ENCODE data around the gene KCNH2. TPM values are rescaled to one million over a fixed set of nuclear protein-coding genes. Genes with fewer than 3 reads are reported as not detected.

KCNH2 gene
- total RNA-seq, 1 experiment from 2014 or later: 16.2 TPM

DNA sequence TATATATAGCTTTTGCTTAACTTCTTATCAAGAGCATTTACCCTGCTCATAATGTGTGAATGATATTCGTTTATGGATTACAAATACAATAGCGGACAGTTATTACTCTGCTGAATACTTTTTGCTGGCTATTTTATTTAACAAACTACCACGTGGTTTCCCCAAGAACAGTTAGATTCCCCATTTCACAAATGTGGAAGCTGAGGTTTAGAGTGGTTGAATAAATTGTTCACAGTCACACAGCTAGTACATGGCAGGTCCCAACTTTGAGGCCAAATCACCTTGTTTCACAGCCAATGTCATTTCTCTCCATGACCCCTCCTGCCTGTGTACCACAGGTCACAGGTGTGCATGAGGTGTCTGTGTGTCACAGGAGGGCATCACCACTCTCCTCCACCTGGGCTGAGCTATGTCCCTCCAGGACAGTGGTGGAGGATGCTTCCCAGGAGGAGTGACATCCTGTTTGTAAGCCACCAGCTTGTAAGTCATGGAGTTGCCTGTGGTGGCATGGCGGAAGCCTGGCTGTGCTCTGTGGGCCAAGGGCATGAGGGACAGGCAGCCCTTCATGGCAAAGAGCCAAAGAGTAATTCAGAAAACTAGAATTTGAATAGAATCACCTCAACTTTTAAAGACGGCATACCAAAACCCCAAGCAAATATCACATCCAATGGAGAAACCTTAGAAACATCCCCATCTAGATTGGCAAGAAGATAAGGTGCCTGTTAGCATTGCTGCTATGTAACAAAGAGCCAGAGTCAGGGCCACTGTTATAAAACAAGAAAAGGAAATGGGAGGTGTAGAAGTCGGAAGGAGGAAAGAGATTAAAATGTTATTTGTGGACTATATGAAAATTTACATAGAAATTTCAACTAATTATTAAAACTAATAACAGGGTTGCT lies 73.9 kb downstream of the KCNH2 start:
- Mint-ChIP-seq H3K27me3 (ENCODE audit: low read depth) (peaks cover 48% of the 10 kb centered on the region), H3K9me3 (no peaks in the 10 kb centered on the region), H3K4me3 (no peak overlapping the region), H3K4me1 (peaks cover 22% of the 10 kb centered on the region), H3K27ac (no peak overlapping the region), H3K36me3 (no peaks in the 10 kb centered on the region)
- POLR2A ChIA-PET: no interaction called here
- CTCF ChIA-PET: no interaction called here
- ATAC-seq: no peak
- TF ChIP-seq, protein P1, sequence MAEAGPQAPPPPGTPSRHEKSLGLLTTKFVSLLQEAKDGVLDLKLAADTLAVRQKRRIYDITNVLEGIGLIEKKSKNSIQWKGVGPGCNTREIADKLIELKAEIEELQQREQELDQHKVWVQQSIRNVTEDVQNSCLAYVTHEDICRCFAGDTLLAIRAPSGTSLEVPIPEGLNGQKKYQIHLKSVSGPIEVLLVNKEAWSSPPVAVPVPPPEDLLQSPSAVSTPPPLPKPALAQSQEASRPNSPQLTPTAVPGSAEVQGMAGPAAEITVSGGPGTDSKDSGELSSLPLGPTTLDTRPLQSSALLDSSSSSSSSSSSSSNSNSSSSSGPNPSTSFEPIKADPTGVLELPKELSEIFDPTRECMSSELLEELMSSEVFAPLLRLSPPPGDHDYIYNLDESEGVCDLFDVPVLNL (CRISPR knock-in tag; IDR thresholded peaks at IDR 0.05; ENCODE audit: borderline replicate concordance, low read depth): no peak
- TF ChIP-seq RELA (CRISPR knock-in tag; IDR thresholded peaks at IDR 0.05; ENCODE audit: borderline replicate concordance) (no peak), FOXJ3 (CRISPR knock-in tag; IDR thresholded peaks at IDR 0.05; ENCODE audit: borderline replicate concordance) (no peak)
- TF ChIP-seq, protein P2, sequence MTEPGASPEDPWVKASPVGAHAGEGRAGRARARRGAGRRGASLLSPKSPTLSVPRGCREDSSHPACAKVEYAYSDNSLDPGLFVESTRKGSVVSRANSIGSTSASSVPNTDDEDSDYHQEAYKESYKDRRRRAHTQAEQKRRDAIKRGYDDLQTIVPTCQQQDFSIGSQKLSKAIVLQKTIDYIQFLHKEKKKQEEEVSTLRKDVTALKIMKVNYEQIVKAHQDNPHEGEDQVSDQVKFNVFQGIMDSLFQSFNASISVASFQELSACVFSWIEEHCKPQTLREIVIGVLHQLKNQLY (CRISPR knock-in tag; IDR thresholded peaks at IDR 0.05): no peak
- TF ChIP-seq, protein P3, sequence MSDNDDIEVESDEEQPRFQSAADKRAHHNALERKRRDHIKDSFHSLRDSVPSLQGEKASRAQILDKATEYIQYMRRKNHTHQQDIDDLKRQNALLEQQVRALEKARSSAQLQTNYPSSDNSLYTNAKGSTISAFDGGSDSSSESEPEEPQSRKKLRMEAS (CRISPR knock-in tag; IDR thresholded peaks at IDR 0.05): no peak
- no peak for DNase-seq (ENCODE audit: low spot score)

DNA sequence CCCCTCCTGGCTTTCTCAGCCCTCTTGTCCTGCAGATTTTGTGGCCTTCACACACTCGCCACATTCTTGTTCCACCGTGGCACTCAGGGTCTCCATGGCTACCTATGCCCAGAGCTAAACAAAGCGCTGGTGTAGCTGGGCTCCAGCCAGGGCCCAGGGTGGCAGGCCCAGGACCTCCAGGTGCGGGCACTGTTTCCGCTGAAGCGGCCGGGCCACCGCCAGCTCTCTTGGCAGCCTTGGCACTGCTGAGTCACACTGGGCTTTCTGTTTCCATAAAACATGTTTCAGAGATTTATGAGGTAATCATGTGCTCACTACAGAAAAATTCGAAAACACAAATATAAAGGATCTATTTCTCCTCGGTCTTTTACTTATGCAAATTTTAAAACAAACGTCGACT lies 74.5 kb downstream of the KCNH2 start:
- CTCF ChIA-PET: no interaction called here
- H3K4me3 Mint-ChIP-seq: no peak overlapping the region
- H3K27ac Mint-ChIP-seq: no peak overlapping the region
- POLR2A ChIA-PET: no interaction called here
- H3K36me3 Mint-ChIP-seq: no peaks in the 10 kb centered on the region
- no peaks in the 10 kb centered on the region for H3K9me3 Mint-ChIP-seq
- no peak for ATAC-seq
- H3K27me3 Mint-ChIP-seq (ENCODE audit: low read depth): peaks cover 54% of the 10 kb centered on the region
- TF ChIP-seq, protein P4, sequence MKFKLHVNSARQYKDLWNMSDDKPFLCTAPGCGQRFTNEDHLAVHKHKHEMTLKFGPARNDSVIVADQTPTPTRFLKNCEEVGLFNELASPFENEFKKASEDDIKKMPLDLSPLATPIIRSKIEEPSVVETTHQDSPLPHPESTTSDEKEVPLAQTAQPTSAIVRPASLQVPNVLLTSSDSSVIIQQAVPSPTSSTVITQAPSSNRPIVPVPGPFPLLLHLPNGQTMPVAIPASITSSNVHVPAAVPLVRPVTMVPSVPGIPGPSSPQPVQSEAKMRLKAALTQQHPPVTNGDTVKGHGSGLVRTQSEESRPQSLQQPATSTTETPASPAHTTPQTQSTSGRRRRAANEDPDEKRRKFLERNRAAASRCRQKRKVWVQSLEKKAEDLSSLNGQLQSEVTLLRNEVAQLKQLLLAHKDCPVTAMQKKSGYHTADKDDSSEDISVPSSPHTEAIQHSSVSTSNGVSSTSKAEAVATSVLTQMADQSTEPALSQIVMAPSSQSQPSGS (CRISPR knock-in tag; IDR thresholded peaks at IDR 0.05; ENCODE audit: borderline replicate concordance, low read depth): no peak
- TF ChIP-seq, protein P2 (CRISPR knock-in tag; IDR thresholded peaks at IDR 0.05): no peak
- no peak for TF ChIP-seq ZNF219 (CRISPR knock-in tag; IDR thresholded peaks at IDR 0.05; ENCODE audit: borderline replicate concordance)
- TF ChIP-seq, protein P5, sequence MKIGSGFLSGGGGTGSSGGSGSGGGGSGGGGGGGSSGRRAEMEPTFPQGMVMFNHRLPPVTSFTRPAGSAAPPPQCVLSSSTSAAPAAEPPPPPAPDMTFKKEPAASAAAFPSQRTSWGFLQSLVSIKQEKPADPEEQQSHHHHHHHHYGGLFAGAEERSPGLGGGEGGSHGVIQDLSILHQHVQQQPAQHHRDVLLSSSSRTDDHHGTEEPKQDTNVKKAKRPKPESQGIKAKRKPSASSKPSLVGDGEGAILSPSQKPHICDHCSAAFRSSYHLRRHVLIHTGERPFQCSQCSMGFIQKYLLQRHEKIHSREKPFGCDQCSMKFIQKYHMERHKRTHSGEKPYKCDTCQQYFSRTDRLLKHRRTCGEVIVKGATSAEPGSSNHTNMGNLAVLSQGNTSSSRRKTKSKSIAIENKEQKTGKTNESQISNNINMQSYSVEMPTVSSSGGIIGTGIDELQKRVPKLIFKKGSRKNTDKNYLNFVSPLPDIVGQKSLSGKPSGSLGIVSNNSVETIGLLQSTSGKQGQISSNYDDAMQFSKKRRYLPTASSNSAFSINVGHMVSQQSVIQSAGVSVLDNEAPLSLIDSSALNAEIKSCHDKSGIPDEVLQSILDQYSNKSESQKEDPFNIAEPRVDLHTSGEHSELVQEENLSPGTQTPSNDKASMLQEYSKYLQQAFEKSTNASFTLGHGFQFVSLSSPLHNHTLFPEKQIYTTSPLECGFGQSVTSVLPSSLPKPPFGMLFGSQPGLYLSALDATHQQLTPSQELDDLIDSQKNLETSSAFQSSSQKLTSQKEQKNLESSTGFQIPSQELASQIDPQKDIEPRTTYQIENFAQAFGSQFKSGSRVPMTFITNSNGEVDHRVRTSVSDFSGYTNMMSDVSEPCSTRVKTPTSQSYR (CRISPR knock-in tag; IDR thresholded peaks at IDR 0.05): no peak
- TF ChIP-seq ZNF263 (CRISPR knock-in tag; IDR thresholded peaks at IDR 0.05; ENCODE audit: low read depth): no peak
- TF ChIP-seq FOXJ3 (CRISPR knock-in tag; IDR thresholded peaks at IDR 0.05; ENCODE audit: borderline replicate concordance): no peak
- TF ChIP-seq, protein P6, sequence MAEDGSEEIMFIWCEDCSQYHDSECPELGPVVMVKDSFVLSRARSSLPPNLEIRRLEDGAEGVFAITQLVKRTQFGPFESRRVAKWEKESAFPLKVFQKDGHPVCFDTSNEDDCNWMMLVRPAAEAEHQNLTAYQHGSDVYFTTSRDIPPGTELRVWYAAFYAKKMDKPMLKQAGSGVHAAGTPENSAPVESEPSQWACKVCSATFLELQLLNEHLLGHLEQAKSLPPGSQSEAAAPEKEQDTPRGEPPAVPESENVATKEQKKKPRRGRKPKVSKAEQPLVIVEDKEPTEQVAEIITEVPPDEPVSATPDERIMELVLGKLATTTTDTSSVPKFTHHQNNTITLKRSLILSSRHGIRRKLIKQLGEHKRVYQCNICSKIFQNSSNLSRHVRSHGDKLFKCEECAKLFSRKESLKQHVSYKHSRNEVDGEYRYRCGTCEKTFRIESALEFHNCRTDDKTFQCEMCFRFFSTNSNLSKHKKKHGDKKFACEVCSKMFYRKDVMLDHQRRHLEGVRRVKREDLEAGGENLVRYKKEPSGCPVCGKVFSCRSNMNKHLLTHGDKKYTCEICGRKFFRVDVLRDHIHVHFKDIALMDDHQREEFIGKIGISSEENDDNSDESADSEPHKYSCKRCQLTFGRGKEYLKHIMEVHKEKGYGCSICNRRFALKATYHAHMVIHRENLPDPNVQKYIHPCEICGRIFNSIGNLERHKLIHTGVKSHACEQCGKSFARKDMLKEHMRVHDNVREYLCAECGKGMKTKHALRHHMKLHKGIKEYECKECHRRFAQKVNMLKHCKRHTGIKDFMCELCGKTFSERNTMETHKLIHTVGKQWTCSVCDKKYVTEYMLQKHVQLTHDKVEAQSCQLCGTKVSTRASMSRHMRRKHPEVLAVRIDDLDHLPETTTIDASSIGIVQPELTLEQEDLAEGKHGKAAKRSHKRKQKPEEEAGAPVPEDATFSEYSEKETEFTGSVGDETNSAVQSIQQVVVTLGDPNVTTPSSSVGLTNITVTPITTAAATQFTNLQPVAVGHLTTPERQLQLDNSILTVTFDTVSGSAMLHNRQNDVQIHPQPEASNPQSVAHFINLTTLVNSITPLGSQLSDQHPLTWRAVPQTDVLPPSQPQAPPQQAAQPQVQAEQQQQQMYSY (CRISPR knock-in tag; IDR thresholded peaks at IDR 0.05): no peak
- TF ChIP-seq TEAD4 (CRISPR knock-in tag; IDR thresholded peaks at IDR 0.05): no peak
- TF ChIP-seq MXD4 (CRISPR knock-in tag; IDR thresholded peaks at IDR 0.05; ENCODE audit: borderline replicate concordance): no peak
- TF ChIP-seq, protein P7, sequence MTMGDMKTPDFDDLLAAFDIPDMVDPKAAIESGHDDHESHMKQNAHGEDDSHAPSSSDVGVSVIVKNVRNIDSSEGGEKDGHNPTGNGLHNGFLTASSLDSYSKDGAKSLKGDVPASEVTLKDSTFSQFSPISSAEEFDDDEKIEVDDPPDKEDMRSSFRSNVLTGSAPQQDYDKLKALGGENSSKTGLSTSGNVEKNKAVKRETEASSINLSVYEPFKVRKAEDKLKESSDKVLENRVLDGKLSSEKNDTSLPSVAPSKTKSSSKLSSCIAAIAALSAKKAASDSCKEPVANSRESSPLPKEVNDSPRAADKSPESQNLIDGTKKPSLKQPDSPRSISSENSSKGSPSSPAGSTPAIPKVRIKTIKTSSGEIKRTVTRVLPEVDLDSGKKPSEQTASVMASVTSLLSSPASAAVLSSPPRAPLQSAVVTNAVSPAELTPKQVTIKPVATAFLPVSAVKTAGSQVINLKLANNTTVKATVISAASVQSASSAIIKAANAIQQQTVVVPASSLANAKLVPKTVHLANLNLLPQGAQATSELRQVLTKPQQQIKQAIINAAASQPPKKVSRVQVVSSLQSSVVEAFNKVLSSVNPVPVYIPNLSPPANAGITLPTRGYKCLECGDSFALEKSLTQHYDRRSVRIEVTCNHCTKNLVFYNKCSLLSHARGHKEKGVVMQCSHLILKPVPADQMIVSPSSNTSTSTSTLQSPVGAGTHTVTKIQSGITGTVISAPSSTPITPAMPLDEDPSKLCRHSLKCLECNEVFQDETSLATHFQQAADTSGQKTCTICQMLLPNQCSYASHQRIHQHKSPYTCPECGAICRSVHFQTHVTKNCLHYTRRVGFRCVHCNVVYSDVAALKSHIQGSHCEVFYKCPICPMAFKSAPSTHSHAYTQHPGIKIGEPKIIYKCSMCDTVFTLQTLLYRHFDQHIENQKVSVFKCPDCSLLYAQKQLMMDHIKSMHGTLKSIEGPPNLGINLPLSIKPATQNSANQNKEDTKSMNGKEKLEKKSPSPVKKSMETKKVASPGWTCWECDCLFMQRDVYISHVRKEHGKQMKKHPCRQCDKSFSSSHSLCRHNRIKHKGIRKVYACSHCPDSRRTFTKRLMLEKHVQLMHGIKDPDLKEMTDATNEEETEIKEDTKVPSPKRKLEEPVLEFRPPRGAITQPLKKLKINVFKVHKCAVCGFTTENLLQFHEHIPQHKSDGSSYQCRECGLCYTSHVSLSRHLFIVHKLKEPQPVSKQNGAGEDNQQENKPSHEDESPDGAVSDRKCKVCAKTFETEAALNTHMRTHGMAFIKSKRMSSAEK (CRISPR knock-in tag; IDR thresholded peaks at IDR 0.05; ENCODE audit: borderline replicate concordance): no peak
- peaks cover 22% of the 10 kb centered on the region for H3K4me1 Mint-ChIP-seq
- no peak for DNase-seq (ENCODE audit: low spot score)

Measured in WTC11 (cell line).